ENCODE measurements around the gene SSTR4. TPM values are rescaled to one million over a fixed set of nuclear protein-coding genes. Genes with fewer than 3 reads are reported as not detected.
A peak's percentile ranks its signal among the peaks of the same experiment; 100 is the strongest.

The SSTR4 gene
- total and polyA plus RNA-seq, 2 donors (not counting 3 experiments of a cell fraction or from before 2014, with no cell fraction given), result not detected

GRCh38 chr20:23078351-23079015, 43.4 kb downstream of the SSTR4 start:
- peak; percentile 52 for TF ChIP-seq POLR2AphosphoS5 (IDR thresholded peaks at IDR 0.05; ENCODE audit: insufficient read depth, low read depth, low read length)
- no peak for TF ChIP-seq FOS (IDR thresholded peaks at IDR 0.05; ENCODE audit: borderline replicate concordance, insufficient read depth, low read length)
- Histone ChIP-seq H3K4me1 (ENCODE audit: control insufficient read depth, extremely low read depth, insufficient read depth, low read length) (peaks cover 56% of the 10 kb centered on the region), H3K27me3 (ENCODE audit: control insufficient read depth in 2 of 2, insufficient read depth in 2 of 2, low read length in 2 of 2) (no peaks in the 10 kb centered on the region), H3K9me1 (replicated peaks; ENCODE audit: control insufficient read depth, extremely low read depth, insufficient read depth, low read length) (no peaks in the 10 kb centered on the region), H3K9ac (replicated peaks; ENCODE audit: extremely low read depth, insufficient read depth, low read length) (no peak overlapping the region), H3K9me3 (replicated peaks; ENCODE audit: control insufficient read depth, insufficient read depth, low read length) (no peaks in the 10 kb centered on the region), H3K4me2 (ENCODE audit: insufficient read depth, low read length) (no peak overlapping the region), H3K79me2 (ENCODE audit: control insufficient read depth, insufficient read depth, low read length) (peaks cover 34% of the 10 kb centered on the region), H3K4me3 (replicated peaks in 1 of 3; ENCODE audit: insufficient read depth in 1 of 3, low read depth in 1 of 3, low read length in 3 of 3) (no peak overlapping the region), H3K27ac (ENCODE audit: insufficient read depth, low read depth, low read length) (no peak overlapping the region), H2AFZ (ENCODE audit: low read depth, low read length) (no peak overlapping the region), H4K20me1 (replicated peaks; ENCODE audit: control insufficient read depth, extremely low read depth, insufficient read depth, low read length) (no peaks in the 10 kb centered on the region), H3K36me3 (ENCODE audit: control insufficient read depth in 2 of 2, extremely low read depth in 1 of 2, insufficient read depth in 2 of 2, low read length in 2 of 2) (peaks cover 15 to 18% of the 10 kb centered on the region in 2 experiments)
- ChIA-PET CTCF (interaction anchor here (1.0 to 2.1 kb wide), 6 partner anchors 54 to 387 kb away, joined by 4 to 10 read pairs (median 7); no protein-coding TSS in a partner anchor), POLR2A (no interaction called here)
- dilution Hi-C loops (cut with MboI; ENCODE audit: extremely low pct_ligation_motif_present, low sequenced_read_pairs), result no loop called here
- peak; percentile 12 for FAIRE-seq
- no TSS peak for BruUV-seq (replicated peaks)
- intact Hi-C loops (cut with micrococcal nuclease), result no loop called here
- peak; percentile 32 for DNase-seq (ENCODE audit: low read depth, low spot score)

- Histone ChIP-seq H3K27ac (ENCODE audit: insufficient read depth, low read depth, low read length) (no peak overlapping the region), H4K20me1 (replicated peaks; ENCODE audit: control insufficient read depth, extremely low read depth, insufficient read depth, low read length) (no peaks in the 10 kb centered on the region), H3K4me3 (replicated peaks in 1 of 3; ENCODE audit: insufficient read depth in 1 of 3, low read depth in 1 of 3, low read length in 3 of 3) (no peak overlapping the region), H3K27me3 (ENCODE audit: control insufficient read depth in 2 of 2, insufficient read depth in 2 of 2, low read length in 2 of 2) (no peaks in the 10 kb centered on the region), H2AFZ (ENCODE audit: low read depth, low read length) (no peak overlapping the region), H3K4me1 (ENCODE audit: control insufficient read depth, extremely low read depth, insufficient read depth, low read length) (peaks cover 52% of the 10 kb centered on the region), H3K9me3 (replicated peaks; ENCODE audit: control insufficient read depth, insufficient read depth, low read length) (no peaks in the 10 kb centered on the region), H3K4me2 (ENCODE audit: insufficient read depth, low read length) (no peak overlapping the region), H3K9ac (replicated peaks; ENCODE audit: extremely low read depth, insufficient read depth, low read length) (no peak overlapping the region), H3K9me1 (replicated peaks; ENCODE audit: control insufficient read depth, extremely low read depth, insufficient read depth, low read length) (no peaks in the 10 kb centered on the region), H3K79me2 (ENCODE audit: control insufficient read depth, insufficient read depth, low read length) (peaks cover 39% of the 10 kb centered on the region), H3K36me3 (ENCODE audit: control insufficient read depth in 2 of 2, extremely low read depth in 1 of 2, insufficient read depth in 2 of 2, low read length in 2 of 2) (peaks cover 15 to 18% of the 10 kb centered on the region in 2 experiments)
- DNase-seq (ENCODE audit: low read depth, low spot score) (no peak), FAIRE-seq (no peak)
- ChIA-PET POLR2A (interaction anchor here (1.0 kb wide), 1 partner anchor 27 kb away, joined by 4 read pairs; no protein-coding TSS in a partner anchor), CTCF (interaction anchor here (1.0 to 2.3 kb wide), 13 partner anchors 12 to 387 kb away, joined by 3 to 21 read pairs (median 7); no protein-coding TSS in a partner anchor)
- no TSS peak for BruUV-seq (replicated peaks)
- dilution Hi-C loops (cut with MboI; ENCODE audit: extremely low pct_ligation_motif_present, low sequenced_read_pairs) (no loop called here), intact Hi-C loops (cut with micrococcal nuclease) (no loop called here)
- TF ChIP-seq POLR2A (IDR thresholded peaks at IDR 0.05; ENCODE audit: low read depth, low read length), result no peak
- peak in 1 of 2 donors; percentile 15 for TF ChIP-seq CTCF (IDR thresholded peaks at IDR 0.05; ENCODE audit: extremely low read depth in 1 of 2, insufficient read depth in 1 of 2, low read depth in 1 of 2, low read length in 2 of 2)
- TF ChIP-seq FOS (IDR thresholded peaks at IDR 0.05; ENCODE audit: borderline replicate concordance, insufficient read depth, low read length), result no peak
- no peak for TF ChIP-seq EZH2 (IDR thresholded peaks at IDR 0.05; ENCODE audit: borderline replicate concordance, low read depth, low read length, severe bottlenecking)
Observed at GRCh38 chr20:23079016-23079351, 43.9 kb downstream of the SSTR4 start.
